Loucy (cell line): Measurements from ENCODE around the gene TBPL2.

Experiments
- CTCF ChIP-seq: fragments of 200-600 bp; sonication (generic); conservative IDR thresholded peaks from 2 replicates; pipeline ENCODE4 v1.5.1; 2014; ENCODE audit warnings: mild to moderate bottlenecking, antibody characterized with exemption, low read length
- EZH2phosphoT487 ChIP-seq: fragments of 200-600 bp; IDR thresholded peaks from 2 replicates; pipeline ENCODE4 v1.6.1; 2018; ENCODE audit warnings: antibody characterized with exemption, mild to moderate bottlenecking, moderate library complexity, borderline replicate concordance

- TF ChIP-seq CTCF (no peak), EZH2phosphoT487 (no peak)
These were observed 41.7 kb downstream of the TBPL2 start for GRCh38 chr14:55398679-55399078.
